Endothelial cell (in vitro differentiated cells): ENCODE data around the gene QKI. TPM values are rescaled to one million over a fixed set of nuclear protein-coding genes. Genes with fewer than 3 reads are reported as not detected.

Experiments
- DNase-seq: peaks from one replicate; pipeline ENCODE4 v3.0.0; 2021; ENCODE audit warnings: low spot score
- H3K27ac Mint-ChIP-seq: one replicate; pipeline ENCODE4 v1.8.0; 2021; ENCODE audit warnings: mixed read lengths, inconsistent platforms; ENCODE audit not compliant: unreplicated experiment
- H3K27me3 Mint-ChIP-seq: one replicate; pipeline ENCODE4 v1.8.0; 2021; ENCODE audit warnings: mild to moderate bottlenecking, moderate library complexity, mixed read lengths, inconsistent platforms; ENCODE audit not compliant: unreplicated experiment
- H3K36me3 Mint-ChIP-seq: one replicate; pipeline ENCODE4 v1.8.0; 2021; ENCODE audit warnings: mild to moderate bottlenecking, low read depth, mixed read lengths, inconsistent platforms; ENCODE audit not compliant: unreplicated experiment
- H3K4me1 Mint-ChIP-seq: one replicate; pipeline ENCODE4 v1.8.0; 2021; ENCODE audit warnings: mild to moderate bottlenecking, mixed read lengths, inconsistent platforms; ENCODE audit not compliant: unreplicated experiment
- H3K4me3 Mint-ChIP-seq: one replicate; pipeline ENCODE4 v1.8.0; 2021; ENCODE audit warnings: mild to moderate bottlenecking, mixed read lengths, inconsistent platforms; ENCODE audit not compliant: unreplicated experiment
- H3K9me3 Mint-ChIP-seq: one replicate; pipeline ENCODE4 v1.8.0; 2021; ENCODE audit warnings: mixed read lengths, inconsistent platforms; ENCODE audit not compliant: unreplicated experiment
- CTCF ChIP-seq: fragments of 200-600 bp; sonication (generic); IDR thresholded peaks from one replicate; pipeline ENCODE4 v1.5.0; 2021; ENCODE audit warnings: antibody characterized with exemption; ENCODE audit not compliant: unreplicated experiment
- total RNA-seq: library from RNA; stranded (reverse); fragmentation: NEBNext Ultra II Directional; extraction: Animal tissue kit (Norgen Biotek cat#: 25700); gene quantifications from one replicate; pipeline ENCODE4 v1.2.1, GENCODE V29; 2021; ENCODE audit not compliant: unreplicated experiment

QKI gene
- total RNA-seq, 1 donor from 2014 or later, result 326 TPM

- H3K4me1 Mint-ChIP-seq, result peaks cover 35% of the 10 kb centered on the region
- DNase-seq, result no peak
- no peaks in the 10 kb centered on the region for H3K9me3 Mint-ChIP-seq
- TF ChIP-seq CTCF, result no peak
- H3K4me3 Mint-ChIP-seq, result no peak overlapping the region
- peak overlapping the region; percentile 22 for H3K27ac Mint-ChIP-seq
- no peaks in the 10 kb centered on the region for H3K27me3 Mint-ChIP-seq
- peaks cover 3% of the 10 kb centered on the region for H3K36me3 Mint-ChIP-seq
Measured at GRCh38 chr6:163485388-163485851, 70.9 kb downstream of the QKI start.

GRCh38 chr6:163486821-163487220 is 72.3 kb downstream of the QKI start:
- H3K4me3 Mint-ChIP-seq, result no peak overlapping the region
- H3K9me3 Mint-ChIP-seq, result no peaks in the 10 kb centered on the region
- peaks cover 3% of the 10 kb centered on the region for H3K36me3 Mint-ChIP-seq
- no peak for TF ChIP-seq CTCF
- no peak for DNase-seq
- H3K27me3 Mint-ChIP-seq, result no peaks in the 10 kb centered on the region
- no peak overlapping the region for H3K27ac Mint-ChIP-seq
- H3K4me1 Mint-ChIP-seq, result peaks cover 37% of the 10 kb centered on the region

DNA sequence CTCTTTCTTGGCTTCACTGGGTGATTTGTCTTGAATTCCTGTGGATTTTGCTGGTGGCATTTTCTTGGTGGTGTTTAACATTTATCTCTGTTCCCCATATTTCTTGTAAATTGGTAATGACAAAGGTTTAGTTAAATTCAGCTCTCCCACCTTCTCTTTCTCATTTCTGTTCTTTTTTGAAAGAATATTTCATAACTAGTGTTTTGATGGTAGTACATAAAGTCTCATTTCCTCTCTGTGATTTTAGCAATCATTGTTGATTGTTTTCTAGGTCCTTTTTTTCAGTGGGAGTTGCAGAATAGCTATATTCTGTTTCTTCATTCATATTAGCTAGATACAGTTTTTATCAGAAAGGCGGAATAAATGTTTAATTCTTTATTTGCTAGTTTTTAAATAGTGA is 73.1 kb downstream of the QKI start:
- H3K36me3 Mint-ChIP-seq, result peaks cover 3% of the 10 kb centered on the region
- peaks cover 37% of the 10 kb centered on the region for H3K4me1 Mint-ChIP-seq
- H3K27ac Mint-ChIP-seq, result peak overlapping the region; percentile 12
- no peaks in the 10 kb centered on the region for H3K9me3 Mint-ChIP-seq
- no peak for DNase-seq
- H3K4me3 Mint-ChIP-seq, result no peak overlapping the region
- TF ChIP-seq CTCF, result no peak
- H3K27me3 Mint-ChIP-seq, result no peaks in the 10 kb centered on the region

- H3K4me3 Mint-ChIP-seq, result no peak overlapping the region
- peaks cover 3% of the 10 kb centered on the region for H3K36me3 Mint-ChIP-seq
- DNase-seq, result no peak
- H3K27me3 Mint-ChIP-seq, result no peaks in the 10 kb centered on the region
- H3K27ac Mint-ChIP-seq, result no peak overlapping the region
- peaks cover 39% of the 10 kb centered on the region for H3K4me1 Mint-ChIP-seq
- H3K9me3 Mint-ChIP-seq, result no peaks in the 10 kb centered on the region
- no peak for TF ChIP-seq CTCF
Measured at GRCh38 chr6:163489584-163489983, 75.1 kb downstream of the QKI start.

DNA sequence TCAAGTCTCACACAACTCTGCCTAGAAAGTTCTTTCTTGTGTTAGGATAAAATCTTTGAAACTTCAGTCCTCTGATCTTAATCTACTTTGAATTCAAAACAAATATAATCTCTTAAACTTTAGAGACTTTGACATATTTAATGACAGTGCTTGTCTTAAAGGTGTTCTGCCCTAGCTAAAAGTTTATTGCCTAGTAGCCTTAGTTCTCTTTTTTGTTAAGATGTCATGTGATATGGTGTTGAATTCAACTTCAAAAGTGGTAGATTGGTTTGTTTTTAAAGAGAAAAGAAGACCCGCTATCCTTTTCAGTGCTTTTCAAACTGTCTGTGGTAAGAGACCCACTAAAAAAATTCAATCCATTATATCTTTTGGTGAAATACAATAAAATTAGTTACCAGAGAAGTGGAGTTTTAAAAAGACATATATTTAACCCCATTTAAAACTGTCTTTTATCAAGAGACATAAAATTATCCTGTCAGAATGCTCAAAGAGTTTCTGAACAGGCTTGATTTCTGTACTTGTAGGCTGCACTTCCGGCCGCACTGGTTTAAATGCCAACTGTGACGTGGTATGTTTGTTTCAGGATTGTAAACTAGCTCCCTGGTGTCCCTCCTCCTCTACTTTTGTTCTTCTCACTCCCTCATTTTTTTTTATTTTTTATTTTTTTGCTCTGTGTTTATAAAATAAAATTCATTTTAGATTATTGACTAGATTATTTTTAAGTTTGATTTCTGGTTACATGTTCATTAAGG is 76.5 kb downstream of the QKI start:
- TF ChIP-seq CTCF, result no peak
- H3K27me3 Mint-ChIP-seq, result no peaks in the 10 kb centered on the region
- H3K9me3 Mint-ChIP-seq, result no peaks in the 10 kb centered on the region
- H3K36me3 Mint-ChIP-seq, result no peaks in the 10 kb centered on the region
- peak overlapping the region; percentile 27 for H3K27ac Mint-ChIP-seq
- H3K4me3 Mint-ChIP-seq, result no peak overlapping the region
- peaks cover 36% of the 10 kb centered on the region for H3K4me1 Mint-ChIP-seq
- no peak for DNase-seq
